GM12872 (cell line): ENCODE data around the gene CRACR2A.

Source experiments
- TF ChIP-seq, protein P1 (sequence below): IDR thresholded peaks from 3 replicates; pipeline ENCODE4 v1.5.1; 2011; ENCODE audit warnings: low read depth, mild to moderate bottlenecking, low read length, moderate library complexity; ENCODE audit not compliant: insufficient read depth

The CRACR2A gene

DNA sequence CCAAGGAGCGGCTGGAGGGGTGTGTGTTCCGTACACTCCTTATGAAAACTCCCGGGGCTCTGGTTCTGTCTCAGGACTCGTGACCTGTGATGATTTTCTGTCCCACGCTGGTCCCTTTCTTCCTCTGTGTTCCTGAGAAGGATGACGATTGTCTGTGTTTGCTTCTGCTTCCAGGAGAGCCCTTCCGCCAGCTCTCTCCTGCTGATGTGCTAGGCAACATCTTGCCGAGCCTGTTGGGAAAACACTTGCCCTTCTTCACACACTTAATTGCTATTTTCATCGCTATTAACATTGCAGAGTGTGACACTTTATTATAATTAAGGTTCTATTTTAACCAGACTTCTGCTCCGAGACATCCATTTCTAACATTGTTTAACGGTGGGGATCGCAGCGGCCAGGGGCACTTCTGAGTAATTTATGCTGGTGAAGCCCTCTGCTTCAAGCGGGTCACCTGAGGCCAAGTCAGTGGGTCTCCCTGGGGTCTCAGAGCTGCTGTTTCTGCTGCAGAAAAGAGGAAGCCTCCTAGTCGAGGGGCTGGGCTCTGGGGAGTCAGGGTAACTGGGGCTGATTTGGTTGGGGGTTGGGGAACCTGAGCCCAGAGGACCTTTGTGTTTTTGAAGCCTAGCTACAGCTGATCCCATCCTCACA lies 173.3 kb downstream of the CRACR2A start:
- TF ChIP-seq, protein P1, sequence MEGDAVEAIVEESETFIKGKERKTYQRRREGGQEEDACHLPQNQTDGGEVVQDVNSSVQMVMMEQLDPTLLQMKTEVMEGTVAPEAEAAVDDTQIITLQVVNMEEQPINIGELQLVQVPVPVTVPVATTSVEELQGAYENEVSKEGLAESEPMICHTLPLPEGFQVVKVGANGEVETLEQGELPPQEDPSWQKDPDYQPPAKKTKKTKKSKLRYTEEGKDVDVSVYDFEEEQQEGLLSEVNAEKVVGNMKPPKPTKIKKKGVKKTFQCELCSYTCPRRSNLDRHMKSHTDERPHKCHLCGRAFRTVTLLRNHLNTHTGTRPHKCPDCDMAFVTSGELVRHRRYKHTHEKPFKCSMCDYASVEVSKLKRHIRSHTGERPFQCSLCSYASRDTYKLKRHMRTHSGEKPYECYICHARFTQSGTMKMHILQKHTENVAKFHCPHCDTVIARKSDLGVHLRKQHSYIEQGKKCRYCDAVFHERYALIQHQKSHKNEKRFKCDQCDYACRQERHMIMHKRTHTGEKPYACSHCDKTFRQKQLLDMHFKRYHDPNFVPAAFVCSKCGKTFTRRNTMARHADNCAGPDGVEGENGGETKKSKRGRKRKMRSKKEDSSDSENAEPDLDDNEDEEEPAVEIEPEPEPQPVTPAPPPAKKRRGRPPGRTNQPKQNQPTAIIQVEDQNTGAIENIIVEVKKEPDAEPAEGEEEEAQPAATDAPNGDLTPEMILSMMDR = no peak

GRCh38 chr12:3578557-3578956 lies 174.4 kb downstream of the CRACR2A start:
- TF ChIP-seq, protein P1 = no peak

DNA sequence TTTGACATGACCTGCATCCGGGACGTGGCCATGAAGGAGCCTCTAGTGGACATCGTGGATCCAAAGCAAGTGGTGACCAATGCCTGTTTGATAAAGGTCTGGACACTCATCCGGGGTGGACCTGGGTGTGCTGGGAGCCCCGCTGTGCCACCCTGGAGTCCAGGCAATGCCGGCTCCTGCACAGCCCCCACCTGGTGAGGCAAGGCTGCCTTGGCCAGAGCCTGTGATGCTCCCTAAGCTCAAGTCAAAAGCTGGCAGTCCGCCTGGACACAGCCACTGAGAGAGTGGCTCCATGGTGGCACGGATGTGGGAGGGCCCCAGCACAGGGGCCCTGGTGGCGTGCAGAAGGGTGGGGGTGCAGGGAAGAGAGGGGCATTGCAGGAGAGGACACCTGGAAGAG lies 176.0 kb downstream of the CRACR2A start:
- TF ChIP-seq, protein P1 = no peak

- TF ChIP-seq, protein P1 = no peak
Observed at GRCh38 chr12:3574986-3575385, 177.9 kb downstream of the CRACR2A start.

DNA sequence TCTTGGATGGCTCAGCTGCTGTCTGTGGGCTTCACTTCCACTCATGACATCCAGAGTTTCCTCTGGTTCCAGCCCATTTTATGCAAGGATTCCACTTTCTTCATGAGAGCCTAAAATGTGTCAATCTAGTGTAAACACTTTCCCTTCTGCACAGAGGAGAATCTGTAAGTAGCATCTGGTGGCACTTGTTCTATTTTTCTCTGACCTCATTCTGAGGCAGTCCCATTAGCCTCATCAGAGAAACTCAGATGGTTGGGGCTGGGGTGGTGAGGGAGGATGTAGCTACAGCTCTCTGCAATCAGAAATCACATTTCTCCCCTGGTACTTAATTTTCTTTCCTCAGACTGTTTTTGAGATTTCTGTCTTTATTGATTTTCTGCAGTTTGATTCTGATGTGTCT lies 180.3 kb downstream of the CRACR2A start:
- TF ChIP-seq, protein P1 = no peak

GRCh38 chr12:3571724-3572123 lies 181.2 kb downstream of the CRACR2A start:
- TF ChIP-seq, protein P1 = no peak

DNA sequence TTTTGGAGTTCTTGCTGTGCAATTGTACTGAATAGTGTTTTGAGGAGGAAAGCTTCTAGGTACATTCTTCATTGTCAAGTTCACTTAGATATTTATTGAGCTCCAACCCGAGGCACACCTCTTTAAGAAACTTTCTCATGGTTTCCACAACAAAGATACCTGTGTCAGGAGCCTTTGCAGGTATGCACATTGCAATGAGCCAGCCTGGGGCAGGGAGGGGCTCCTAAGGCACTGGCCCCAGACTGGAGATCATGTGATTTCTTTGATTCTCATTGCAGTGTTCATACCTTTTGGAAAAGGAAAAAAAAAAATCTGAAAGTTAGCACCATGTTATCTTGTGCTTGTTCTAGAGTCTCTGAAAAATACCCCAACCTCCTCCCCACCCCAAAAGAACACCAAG lies 181.6 kb downstream of the CRACR2A start:
- TF ChIP-seq, protein P1 = no peak

GRCh38 chr12:3568695-3569094 lies 184.2 kb downstream of the CRACR2A start:
- TF ChIP-seq, protein P1 = no peak
